ENCODE data around the gene CLN3.
"Not testable (repeated sequence)": the region's sequence is repeated elsewhere in the genome, so short reads cannot be mapped to it uniquely, and the experiment has no call there.

Gene CLN3

DNA sequence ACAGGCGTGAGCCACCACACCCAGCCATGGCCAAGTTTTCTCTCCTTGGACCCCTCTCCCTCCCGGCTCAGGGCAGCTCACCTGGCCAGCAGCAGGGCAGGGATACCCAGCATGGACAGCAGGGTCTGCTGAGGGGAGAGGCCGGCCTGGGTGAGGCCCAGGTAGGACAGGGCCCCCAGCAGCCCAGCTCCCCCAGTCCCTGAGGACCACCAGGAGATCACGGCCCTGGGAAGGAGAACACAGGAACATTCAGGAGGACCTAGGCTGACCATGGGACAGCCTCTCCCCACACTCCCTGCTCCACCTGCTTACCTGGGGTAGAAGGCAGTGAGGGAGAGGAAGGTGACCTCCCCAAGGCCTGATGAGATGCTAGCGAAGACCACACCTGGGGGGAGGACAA is 5.6 kb downstream of the CLN3 start:
- Histone ChIP-seq H2AFZ (ENCODE audit: low read depth, low read length, severe bottlenecking) (no peak overlapping the region), H3K79me2 (ENCODE audit: insufficient read depth, low read length) (peaks cover under 1% of the 10 kb centered on the region; the same call in 1 of the 2 replicates), H3K27ac (ENCODE audit: low read depth, low read length) (no peak overlapping the region), H3K4me3 (ENCODE audit: insufficient read depth, low read length, poor library complexity, severe bottlenecking) (no peak overlapping the region), H3K9ac (ENCODE audit: low read length) (no peak overlapping the region), H3K27me3 (ENCODE audit: low read length) (no peaks in the 10 kb centered on the region), H3K9me2 (replicated peaks; ENCODE audit: insufficient read depth, low read length) (no peaks in the 10 kb centered on the region), H3K4me2 (ENCODE audit: low read depth, low read length, poor library complexity, severe bottlenecking) (no peak overlapping the region), H3F3A (ENCODE audit: insufficient read depth) (no peaks in the 10 kb centered on the region), H3K9me3 (ENCODE audit: insufficient read depth, low read length) (no peaks in the 10 kb centered on the region), H3K36me3 (ENCODE audit: low read length) (no peaks in the 10 kb centered on the region), H4K20me1 (ENCODE audit: low read depth, low read length) (no peaks in the 10 kb centered on the region)
- TF ChIP-seq, protein P1, sequence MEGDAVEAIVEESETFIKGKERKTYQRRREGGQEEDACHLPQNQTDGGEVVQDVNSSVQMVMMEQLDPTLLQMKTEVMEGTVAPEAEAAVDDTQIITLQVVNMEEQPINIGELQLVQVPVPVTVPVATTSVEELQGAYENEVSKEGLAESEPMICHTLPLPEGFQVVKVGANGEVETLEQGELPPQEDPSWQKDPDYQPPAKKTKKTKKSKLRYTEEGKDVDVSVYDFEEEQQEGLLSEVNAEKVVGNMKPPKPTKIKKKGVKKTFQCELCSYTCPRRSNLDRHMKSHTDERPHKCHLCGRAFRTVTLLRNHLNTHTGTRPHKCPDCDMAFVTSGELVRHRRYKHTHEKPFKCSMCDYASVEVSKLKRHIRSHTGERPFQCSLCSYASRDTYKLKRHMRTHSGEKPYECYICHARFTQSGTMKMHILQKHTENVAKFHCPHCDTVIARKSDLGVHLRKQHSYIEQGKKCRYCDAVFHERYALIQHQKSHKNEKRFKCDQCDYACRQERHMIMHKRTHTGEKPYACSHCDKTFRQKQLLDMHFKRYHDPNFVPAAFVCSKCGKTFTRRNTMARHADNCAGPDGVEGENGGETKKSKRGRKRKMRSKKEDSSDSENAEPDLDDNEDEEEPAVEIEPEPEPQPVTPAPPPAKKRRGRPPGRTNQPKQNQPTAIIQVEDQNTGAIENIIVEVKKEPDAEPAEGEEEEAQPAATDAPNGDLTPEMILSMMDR (IDR thresholded peaks at IDR 0.05; ENCODE audit: insufficient read depth, low read length, poor library complexity, severe bottlenecking), result no peak
- TF ChIP-seq EZH2phosphoT487 (conservative IDR thresholded peaks at IDR 0.05; ENCODE audit: low read length), result no peak

- H4K20me1 ChIP-seq (ENCODE audit: low read depth, low read length); H2AFZ ChIP-seq (ENCODE audit: low read depth, low read length, severe bottlenecking); H3K4me2 ChIP-seq (ENCODE audit: low read depth, low read length, poor library complexity, severe bottlenecking); H3K9ac ChIP-seq (ENCODE audit: low read length); H3K4me3 ChIP-seq (ENCODE audit: insufficient read depth, low read length, poor library complexity, severe bottlenecking); H3F3A ChIP-seq (ENCODE audit: insufficient read depth); H3K27ac ChIP-seq (ENCODE audit: low read depth, low read length); H3K79me2 ChIP-seq (ENCODE audit: insufficient read depth, low read length); H3K36me3 ChIP-seq (ENCODE audit: low read length); H3K9me3 ChIP-seq (ENCODE audit: insufficient read depth, low read length); H3K9me2 ChIP-seq (replicated peaks; ENCODE audit: insufficient read depth, low read length); H3K27me3 ChIP-seq (ENCODE audit: low read length): not testable (repeated sequence)
Observed at GRCh38 chr16:28483361-28483760, 8.5 kb downstream of the CLN3 start.

DNA sequence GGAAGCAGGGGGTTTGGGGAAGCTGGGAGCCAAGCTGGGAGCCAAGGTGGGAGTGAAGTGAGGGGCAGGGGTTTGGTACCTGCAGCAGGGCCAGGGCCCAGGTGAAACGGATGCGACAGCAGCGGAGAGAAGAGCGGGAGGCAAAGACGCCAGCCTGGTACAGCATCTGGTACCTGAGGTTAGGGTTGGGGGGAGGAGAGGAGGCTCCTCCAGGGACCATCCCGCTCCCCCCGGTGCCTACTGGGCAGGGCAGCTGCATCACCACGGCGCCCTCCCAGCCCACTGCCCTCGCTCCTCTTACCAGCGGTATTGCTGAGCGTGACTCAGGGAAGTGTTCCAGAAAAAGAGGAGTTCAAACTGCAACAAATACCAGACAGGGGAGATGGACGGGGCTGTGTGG is 9.8 kb downstream of the CLN3 start:
- no peak for TF ChIP-seq EZH2phosphoT487 (conservative IDR thresholded peaks at IDR 0.05; ENCODE audit: low read length)
- TF ChIP-seq, protein P1 (IDR thresholded peaks at IDR 0.05; ENCODE audit: insufficient read depth, low read length, poor library complexity, severe bottlenecking), result no peak
- Histone ChIP-seq H3K27me3 (ENCODE audit: low read length) (no peaks in the 10 kb centered on the region), H3K27ac (ENCODE audit: low read depth, low read length) (no peak overlapping the region), H4K20me1 (ENCODE audit: low read depth, low read length) (no peaks in the 10 kb centered on the region), H3F3A (ENCODE audit: insufficient read depth) (no peaks in the 10 kb centered on the region), H3K4me2 (ENCODE audit: low read depth, low read length, poor library complexity, severe bottlenecking) (no peak overlapping the region), H3K36me3 (ENCODE audit: low read length) (no peaks in the 10 kb centered on the region), H3K4me3 (ENCODE audit: insufficient read depth, low read length, poor library complexity, severe bottlenecking) (no peak overlapping the region), H2AFZ (ENCODE audit: low read depth, low read length, severe bottlenecking) (no peak overlapping the region), H3K79me2 (ENCODE audit: insufficient read depth, low read length) (no peaks in the 10 kb centered on the region), H3K9ac (ENCODE audit: low read length) (no peak overlapping the region), H3K9me2 (replicated peaks; ENCODE audit: insufficient read depth, low read length) (no peaks in the 10 kb centered on the region), H3K9me3 (ENCODE audit: insufficient read depth, low read length) (no peaks in the 10 kb centered on the region)

- H4K20me1 ChIP-seq (ENCODE audit: low read depth, low read length), result no peaks in the 10 kb centered on the region
- no peaks in the 10 kb centered on the region for H3K9me2 ChIP-seq (replicated peaks; ENCODE audit: insufficient read depth, low read length)
- no peak overlapping the region for H3K9ac ChIP-seq (ENCODE audit: low read length)
- no peaks in the 10 kb centered on the region for H3K36me3 ChIP-seq (ENCODE audit: low read length)
- H3K27me3 ChIP-seq (ENCODE audit: low read length), result no peaks in the 10 kb centered on the region
- TF ChIP-seq, protein P1 (IDR thresholded peaks at IDR 0.05; ENCODE audit: insufficient read depth, low read length, poor library complexity, severe bottlenecking), result no peak
- no peak for TF ChIP-seq EZH2phosphoT487 (conservative IDR thresholded peaks at IDR 0.05; ENCODE audit: low read length)
- no peaks in the 10 kb centered on the region for H3F3A ChIP-seq (ENCODE audit: insufficient read depth)
- H3K79me2 ChIP-seq (ENCODE audit: insufficient read depth, low read length), result no peaks in the 10 kb centered on the region
- H3K27ac ChIP-seq (ENCODE audit: low read depth, low read length), result no peak overlapping the region
- H3K4me2 ChIP-seq (ENCODE audit: low read depth, low read length, poor library complexity, severe bottlenecking), result no peak overlapping the region
- no peak overlapping the region for H2AFZ ChIP-seq (ENCODE audit: low read depth, low read length, severe bottlenecking)
- H3K9me3 ChIP-seq (ENCODE audit: insufficient read depth, low read length), result no peaks in the 10 kb centered on the region
- H3K4me3 ChIP-seq (ENCODE audit: insufficient read depth, low read length, poor library complexity, severe bottlenecking), result no peak overlapping the region
Observed at GRCh38 chr16:28478506-28479180, 13.2 kb downstream of the CLN3 start.

All from SU-DHL-6 (cell line).